ENCODE data around the gene ITGA3. TPM values are rescaled to one million over a fixed set of nuclear protein-coding genes. Genes with fewer than 3 reads are reported as not detected.

Gene ITGA3
- total and polyA plus RNA-seq, 2 experiments from 2014 or later: 105 to 330 TPM

DNA sequence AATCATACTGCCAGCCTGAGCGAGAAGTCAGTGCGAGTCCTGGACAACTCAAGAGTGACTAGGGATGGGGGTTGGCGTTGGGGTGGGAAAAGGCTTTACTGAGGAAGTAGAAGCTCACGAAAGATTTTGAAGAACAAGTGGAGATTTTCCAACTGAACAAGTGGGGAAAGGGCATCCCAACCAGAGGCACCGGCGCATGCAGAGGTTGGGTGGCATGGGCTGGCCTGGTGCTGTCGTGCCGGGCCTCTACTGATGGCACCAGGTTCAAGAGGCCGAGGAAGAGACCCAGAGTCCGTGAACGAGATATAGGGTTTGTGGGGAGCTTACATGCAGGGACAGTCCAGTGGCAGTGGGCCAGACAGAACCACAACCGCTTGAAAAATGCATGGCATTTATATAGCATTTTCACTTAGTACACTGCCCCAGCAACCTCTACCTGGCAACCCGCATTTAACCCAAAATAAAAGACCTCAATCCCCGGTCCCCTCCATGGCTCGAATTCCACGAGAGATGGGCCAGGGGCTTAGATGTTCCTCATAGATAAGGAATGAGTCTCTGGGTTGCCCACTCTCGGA is 7.7 kb upstream of the ITGA3 start:
- no peak for DNase-seq

DNA sequence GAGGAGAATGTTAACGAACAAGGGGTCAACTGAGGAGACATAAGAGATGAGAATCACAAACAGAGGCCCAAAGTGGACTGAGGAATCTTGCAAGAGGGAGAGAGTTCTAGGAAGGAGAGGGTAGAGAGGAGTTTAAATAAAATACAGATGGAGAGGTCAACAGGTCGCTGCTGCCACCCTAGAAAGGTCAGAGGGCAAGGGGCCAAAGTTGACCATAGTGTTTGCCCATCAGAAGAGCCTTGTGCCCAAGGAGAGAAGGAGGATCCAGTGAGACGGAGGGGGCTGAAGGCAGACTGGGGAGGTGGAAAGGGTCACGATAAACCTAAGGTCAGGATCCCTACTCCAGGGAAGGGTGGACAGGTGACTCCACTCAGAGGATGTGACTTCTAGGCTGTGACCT is 6.9 kb upstream of the ITGA3 start:
- Histone ChIP-seq H3K27ac (no peak overlapping the region), H3K9me2 (ENCODE audit: insufficient read depth) (no peaks in the 10 kb centered on the region), H3K27me3 (replicated peaks; ENCODE audit: insufficient read depth) (no peaks in the 10 kb centered on the region), H4K20me1 (ENCODE audit: insufficient read depth) (no peaks in the 10 kb centered on the region), H3K4me3 (no peak overlapping the region), H3F3A (ENCODE audit: insufficient read depth) (peaks cover 22% of the 10 kb centered on the region), H2AFZ (no peak overlapping the region), H3K36me3 (ENCODE audit: low read depth) (no peaks in the 10 kb centered on the region), H3K9me3 (ENCODE audit: low read depth) (no peaks in the 10 kb centered on the region), H3K4me1 (ENCODE audit: insufficient read depth) (peaks cover 62% of the 10 kb centered on the region), H3K9ac (no peak overlapping the region), H3K79me2 (ENCODE audit: insufficient read depth) (peaks cover 7% of the 10 kb centered on the region), H3K4me2 (ENCODE audit: unreplicated experiment) (no peak overlapping the region)
- TF ChIP-seq EZH2phosphoT487 (IDR thresholded peaks at IDR 0.05; ENCODE audit: insufficient read depth, low read depth): no peak
- TF ChIP-seq EZH2 (IDR thresholded peaks at IDR 0.05; ENCODE audit: insufficient read depth, poor library complexity, severe bottlenecking): no peak
- no peak for DNase-seq
- in situ Hi-C loops (cut with MboI): no loop called here
- 62 to 68% methylated on average over 4 of the region's 4 CpGs for WGBS, 2 experiments (ENCODE audit: low coverage in 1 of 2, low lambda C conversion rate in 2 of 2, missing lambda C conversion rate in 2 of 2)

More for the DNA sequence above, 7.7 kb upstream of the ITGA3 start:
- no peaks in the 10 kb centered on the region for H3K9me3 ChIP-seq (ENCODE audit: low read depth)
- H3K4me1 ChIP-seq (ENCODE audit: insufficient read depth): peaks cover 62% of the 10 kb centered on the region
- peaks cover 25% of the 10 kb centered on the region for H3F3A ChIP-seq (ENCODE audit: insufficient read depth)
- no peak for TF ChIP-seq EZH2phosphoT487 (IDR thresholded peaks at IDR 0.05; ENCODE audit: insufficient read depth, low read depth)
- no peak for TF ChIP-seq EZH2 (IDR thresholded peaks at IDR 0.05; ENCODE audit: insufficient read depth, poor library complexity, severe bottlenecking)
- in situ Hi-C loops (cut with MboI): no loop called here
- WGBS, 2 experiments (ENCODE audit: low coverage in 1 of 2, low lambda C conversion rate in 2 of 2, missing lambda C conversion rate in 2 of 2): 96 to 98% methylated on average over 17 of the region's 17 CpGs
- H3K4me2 ChIP-seq (ENCODE audit: unreplicated experiment): peak overlapping the region; percentile 53
- H3K9ac ChIP-seq: no peak overlapping the region
- no peaks in the 10 kb centered on the region for H3K27me3 ChIP-seq (replicated peaks; ENCODE audit: insufficient read depth)
- H3K27ac ChIP-seq: no peak overlapping the region
- H3K36me3 ChIP-seq (ENCODE audit: low read depth): no peaks in the 10 kb centered on the region
- no peaks in the 10 kb centered on the region; the same call in 1 of the 2 replicates for H3K79me2 ChIP-seq (ENCODE audit: insufficient read depth)
- H4K20me1 ChIP-seq (ENCODE audit: insufficient read depth): no peaks in the 10 kb centered on the region
- no peak overlapping the region for H3K4me3 ChIP-seq
- H3K9me2 ChIP-seq (ENCODE audit: insufficient read depth): no peaks in the 10 kb centered on the region
- no peak overlapping the region for H2AFZ ChIP-seq

DNA sequence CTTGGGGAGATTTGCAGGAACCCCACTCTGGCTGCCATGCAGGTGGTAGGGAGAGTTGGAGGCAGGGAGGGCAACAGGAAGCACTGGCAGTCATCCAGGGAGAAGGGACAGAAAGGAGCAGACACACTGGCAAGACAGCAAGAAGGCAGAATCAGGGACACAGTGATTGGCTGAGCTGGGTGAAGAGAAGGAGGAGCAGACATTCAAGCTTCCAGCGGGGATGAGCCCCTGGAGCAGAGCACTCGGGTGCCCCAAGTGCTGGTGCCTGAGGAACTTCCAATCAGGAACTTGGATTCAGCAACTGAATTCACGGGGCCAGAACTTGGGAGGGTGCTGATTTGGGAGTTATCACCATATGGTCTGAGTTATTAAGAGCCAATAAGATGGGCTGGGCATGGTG is 6.3 kb upstream of the ITGA3 start:
- in situ Hi-C loops (cut with MboI): no loop called here
- Histone ChIP-seq H3K9me2 (ENCODE audit: insufficient read depth) (no peaks in the 10 kb centered on the region), H3K9me3 (ENCODE audit: low read depth) (no peaks in the 10 kb centered on the region), H3K9ac (no peak overlapping the region), H3K4me3 (no peak overlapping the region), H3F3A (ENCODE audit: insufficient read depth) (peaks cover 22% of the 10 kb centered on the region), H3K4me1 (ENCODE audit: insufficient read depth) (peaks cover 63% of the 10 kb centered on the region), H2AFZ (no peak overlapping the region), H3K79me2 (ENCODE audit: insufficient read depth) (peaks cover 13% of the 10 kb centered on the region), H3K27ac (no peak overlapping the region), H3K36me3 (ENCODE audit: low read depth) (no peaks in the 10 kb centered on the region), H4K20me1 (ENCODE audit: insufficient read depth) (no peaks in the 10 kb centered on the region), H3K4me2 (ENCODE audit: unreplicated experiment) (no peak overlapping the region), H3K27me3 (replicated peaks; ENCODE audit: insufficient read depth) (no peaks in the 10 kb centered on the region)
- no peak for TF ChIP-seq EZH2 (IDR thresholded peaks at IDR 0.05; ENCODE audit: insufficient read depth, poor library complexity, severe bottlenecking)
- TF ChIP-seq EZH2phosphoT487 (IDR thresholded peaks at IDR 0.05; ENCODE audit: insufficient read depth, low read depth): no peak
- peak; percentile 35 for DNase-seq
- WGBS, 2 experiments (ENCODE audit: low coverage in 1 of 2, low lambda C conversion rate in 2 of 2, missing lambda C conversion rate in 2 of 2): 44 to 47% methylated on average over 3 of the region's 3 CpGs

- no peaks in the 10 kb centered on the region for H3K9me2 ChIP-seq (ENCODE audit: insufficient read depth)
- H3F3A ChIP-seq (ENCODE audit: insufficient read depth): peaks cover 28% of the 10 kb centered on the region
- no peaks in the 10 kb centered on the region for H3K36me3 ChIP-seq (ENCODE audit: low read depth)
- no peak overlapping the region for H3K4me3 ChIP-seq
- no peaks in the 10 kb centered on the region for H3K9me3 ChIP-seq (ENCODE audit: low read depth)
- peaks cover 22% of the 10 kb centered on the region for H3K79me2 ChIP-seq (ENCODE audit: insufficient read depth)
- H3K4me1 ChIP-seq (ENCODE audit: insufficient read depth): peaks cover 66% of the 10 kb centered on the region
- no peak overlapping the region for H3K9ac ChIP-seq
- TF ChIP-seq EZH2 (IDR thresholded peaks at IDR 0.05; ENCODE audit: insufficient read depth, poor library complexity, severe bottlenecking) (no peak), EZH2phosphoT487 (IDR thresholded peaks at IDR 0.05; ENCODE audit: insufficient read depth, low read depth) (no peak)
- H3K27ac ChIP-seq: peak overlapping the region; percentile 63; the same call in 1 of the 2 replicates
- H4K20me1 ChIP-seq (ENCODE audit: insufficient read depth): no peaks in the 10 kb centered on the region
- 90 to 92% methylated on average over 12 of the region's 12 CpGs for WGBS, 2 experiments (ENCODE audit: low coverage in 1 of 2, low lambda C conversion rate in 2 of 2, missing lambda C conversion rate in 2 of 2)
- peak overlapping the region; percentile 30 for H3K4me2 ChIP-seq (ENCODE audit: unreplicated experiment)
- no peak overlapping the region for H2AFZ ChIP-seq
- DNase-seq: no peak
- in situ Hi-C loops (cut with MboI): no loop called here
- no peaks in the 10 kb centered on the region for H3K27me3 ChIP-seq (replicated peaks; ENCODE audit: insufficient read depth)
Measured at GRCh38 chr17:50050431-50051032, 5.4 kb upstream of the ITGA3 start.
